Testis (tissue), 2 donors: Measurements from ENCODE around the gene BRSK2.

Source experiments
- CTCF ChIP-seq, 3 experiments: fragments of 450-650 bp in 2 of 3; fragments of 200-600 bp in 1 of 3; sonication (generic) in 1 of 3; IDR thresholded peaks; one replicate each; pipeline ENCODE4 v1.5.1; 2016 to 2019; ENCODE audit warnings: antibody characterized with exemption in 3 of 3, mild to moderate bottlenecking in 2 of 3, moderate library complexity in 1 of 3
- POLR2A ChIP-seq: fragments of 450-650 bp; IDR thresholded peaks from one replicate; pipeline ENCODE4 v1.6.1; 2017; ENCODE audit warnings: antibody characterized with exemption, mild to moderate bottlenecking, moderate library complexity

- TF ChIP-seq CTCF (IDR thresholded peaks at IDR 0.05) (no peak), POLR2A (no peak)
Measured at GRCh38 chr11:1454576-1454975, 64.8 kb downstream of the BRSK2 start.
